Measurements from ENCODE around the gene C5orf15.

The C5orf15 gene

GRCh38 chr5:133943475-133943817, 25.0 kb downstream of the C5orf15 start (continued):
- TF ChIP-seq TCF4 (CRISPR knock-in tag; IDR thresholded peaks at IDR 0.05; ENCODE audit: borderline replicate concordance) = no peak
- TF ChIP-seq ZNF70 (CRISPR knock-in tag; IDR thresholded peaks at IDR 0.05) = no peak
- TF ChIP-seq PPARA (CRISPR knock-in tag; IDR thresholded peaks at IDR 0.05; ENCODE audit: borderline replicate concordance) = no peak
- TF ChIP-seq, protein P1, sequence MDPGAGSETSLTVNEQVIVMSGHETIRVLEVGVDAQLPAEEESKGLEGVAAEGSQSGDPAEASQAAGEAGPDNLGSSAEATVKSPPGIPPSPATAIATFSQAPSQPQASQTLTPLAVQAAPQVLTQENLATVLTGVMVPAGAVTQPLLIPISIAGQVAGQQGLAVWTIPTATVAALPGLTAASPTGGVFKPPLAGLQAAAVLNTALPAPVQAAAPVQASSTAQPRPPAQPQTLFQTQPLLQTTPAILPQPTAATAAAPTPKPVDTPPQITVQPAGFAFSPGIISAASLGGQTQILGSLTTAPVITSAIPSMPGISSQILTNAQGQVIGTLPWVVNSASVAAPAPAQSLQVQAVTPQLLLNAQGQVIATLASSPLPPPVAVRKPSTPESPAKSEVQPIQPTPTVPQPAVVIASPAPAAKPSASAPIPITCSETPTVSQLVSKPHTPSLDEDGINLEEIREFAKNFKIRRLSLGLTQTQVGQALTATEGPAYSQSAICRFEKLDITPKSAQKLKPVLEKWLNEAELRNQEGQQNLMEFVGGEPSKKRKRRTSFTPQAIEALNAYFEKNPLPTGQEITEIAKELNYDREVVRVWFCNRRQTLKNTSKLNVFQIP (CRISPR knock-in tag; IDR thresholded peaks at IDR 0.05; ENCODE audit: borderline replicate concordance, low read depth) = no peak
- no peak for TF ChIP-seq ZFP30 (CRISPR knock-in tag; IDR thresholded peaks at IDR 0.05)
- TF ChIP-seq RARB (CRISPR knock-in tag; IDR thresholded peaks at IDR 0.05) = no peak
- no peak for TF ChIP-seq ZNF8 (CRISPR knock-in tag; IDR thresholded peaks at IDR 0.05)

DNA sequence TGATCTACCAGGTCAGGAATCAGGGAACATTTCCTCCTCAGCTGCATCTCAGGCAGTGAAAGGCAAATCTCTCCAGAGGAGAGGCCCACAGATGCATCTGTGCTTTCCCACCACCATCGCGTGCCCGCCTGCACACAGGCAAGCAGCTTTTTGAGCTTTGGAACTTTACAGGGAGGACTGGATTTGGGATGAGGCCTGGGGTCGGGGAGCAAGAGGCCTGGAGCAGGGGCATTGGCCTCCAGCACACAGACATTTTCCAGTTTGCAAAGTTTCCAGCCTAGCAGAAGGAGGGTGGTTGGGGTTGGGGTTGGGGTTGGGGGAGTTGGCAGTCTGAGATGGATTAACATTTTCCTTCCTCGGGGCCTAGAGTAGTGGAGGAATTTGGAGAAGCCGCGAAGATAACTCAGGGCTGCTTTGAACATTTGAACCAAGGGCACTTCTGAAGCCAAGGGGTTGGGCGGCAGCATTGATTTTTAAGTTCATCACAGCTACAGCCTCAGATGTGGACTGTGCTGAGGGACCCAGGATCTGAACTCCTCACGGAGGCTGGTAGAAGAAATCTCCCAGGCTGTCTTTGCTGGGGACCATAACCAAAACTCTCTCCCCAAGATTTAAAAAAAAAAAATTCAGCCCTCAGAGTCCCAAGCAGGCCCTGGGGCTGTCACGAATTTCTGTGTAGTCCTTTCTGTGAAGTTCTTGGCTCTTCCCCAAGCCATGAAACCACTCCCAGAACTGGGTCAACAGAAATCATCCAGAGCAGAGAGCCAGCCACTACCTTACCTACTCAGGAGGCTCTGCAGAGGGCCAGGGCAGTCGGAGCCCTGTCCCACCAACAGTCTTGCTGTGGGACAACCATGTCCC, 25.6 kb downstream of the C5orf15 start:
- TF ChIP-seq TSHZ2 (CRISPR knock-in tag; IDR thresholded peaks at IDR 0.05) = no peak
- no peak for TF ChIP-seq RARB (CRISPR knock-in tag; IDR thresholded peaks at IDR 0.05)
- TF ChIP-seq ZC3H10 (CRISPR knock-in tag; IDR thresholded peaks at IDR 0.05) = no peak
- TF ChIP-seq ZNF8 (CRISPR knock-in tag; IDR thresholded peaks at IDR 0.05) = no peak
- TF ChIP-seq ZFP3 (CRISPR knock-in tag; IDR thresholded peaks at IDR 0.05) = no peak
- no peak for TF ChIP-seq PATZ1 (CRISPR knock-in tag; IDR thresholded peaks at IDR 0.05; ENCODE audit: borderline replicate concordance)
- TF ChIP-seq TOX (CRISPR knock-in tag; IDR thresholded peaks at IDR 0.05; ENCODE audit: borderline replicate concordance) = no peak
- TF ChIP-seq PPARA (CRISPR knock-in tag; IDR thresholded peaks at IDR 0.05; ENCODE audit: borderline replicate concordance) = no peak
- TF ChIP-seq, protein P1 (CRISPR knock-in tag; IDR thresholded peaks at IDR 0.05; ENCODE audit: borderline replicate concordance, low read depth) = no peak
- no peak for TF ChIP-seq ARNTL (CRISPR knock-in tag; IDR thresholded peaks at IDR 0.05; ENCODE audit: borderline replicate concordance, low read depth)
- no peak for TF ChIP-seq SNAI2 (CRISPR knock-in tag; IDR thresholded peaks at IDR 0.05)
- no peak for TF ChIP-seq CREB5 (CRISPR knock-in tag; IDR thresholded peaks at IDR 0.05; ENCODE audit: low read depth)
- no peak for TF ChIP-seq CSDC2 (CRISPR knock-in tag; IDR thresholded peaks at IDR 0.05)
- no peak for TF ChIP-seq BACH2 (CRISPR knock-in tag; IDR thresholded peaks at IDR 0.05; ENCODE audit: borderline replicate concordance)
- no peak for TF ChIP-seq ZNF565 (CRISPR knock-in tag; conservative IDR thresholded peaks at IDR 0.05; ENCODE audit: low read depth)
- TF ChIP-seq ISL1 (CRISPR knock-in tag; IDR thresholded peaks at IDR 0.05) = no peak
- no peak for TF ChIP-seq TCF4 (CRISPR knock-in tag; IDR thresholded peaks at IDR 0.05; ENCODE audit: borderline replicate concordance)
- TF ChIP-seq ZFP30 (CRISPR knock-in tag; IDR thresholded peaks at IDR 0.05) = no peak
- ATAC-seq = no peak
